ENCODE measurements around the gene RND3.

RND3 gene

GRCh38 chr2:150474326-150475074 lies 13.0 kb downstream of the RND3 start:
- no peak for DNase-seq

GRCh38 chr2:150473767-150474166 lies 13.7 kb downstream of the RND3 start:
- DNase-seq, result no peak

- DNase-seq, result no peak
Measured at GRCh38 chr2:150472511-150472899, 15.0 kb downstream of the RND3 start.

GRCh38 chr2:150471813-150472510 lies 15.5 kb downstream of the RND3 start:
- DNase-seq, result no peak

- no peak for DNase-seq
Measured at GRCh38 chr2:150470435-150470834, 17.0 kb downstream of the RND3 start.

GRCh38 chr2:150469706-150470274 lies 17.7 kb downstream of the RND3 start:
- DNase-seq, result no peak

- DNase-seq, result no peak
Measured at GRCh38 chr2:150468350-150468960, 19.0 kb downstream of the RND3 start.

GRCh38 chr2:150467621-150467963 lies 19.9 kb downstream of the RND3 start:
- no peak for DNase-seq

- no peak for DNase-seq
Measured at GRCh38 chr2:150466741-150467620, 20.5 kb downstream of the RND3 start.

- no peak for DNase-seq
Measured at GRCh38 chr2:150465703-150466569, 21.5 kb downstream of the RND3 start.

- no peak for DNase-seq
Measured at GRCh38 chr2:150464986-150465385, 22.5 kb downstream of the RND3 start.

- DNase-seq, result no peak
Measured at GRCh38 chr2:150464270-150464669, 23.2 kb downstream of the RND3 start.

GRCh38 chr2:150462770-150463169 lies 24.7 kb downstream of the RND3 start:
- no peak for DNase-seq

GRCh38 chr2:150459281-150459680 lies 28.2 kb downstream of the RND3 start:
- DNase-seq, result no peak

GRCh38 chr2:150450765-150451164 lies 36.7 kb downstream of the RND3 start:
- no peak for DNase-seq

GRCh38 chr2:150449856-150450255 lies 37.6 kb downstream of the RND3 start:
- no peak for DNase-seq

- no peak for DNase-seq
Measured at GRCh38 chr2:150445398-150445797, 42.1 kb downstream of the RND3 start.

GRCh38 chr2:150442484-150442883 lies 45.0 kb downstream of the RND3 start:
- DNase-seq, result no peak

GRCh38 chr2:150441784-150442183 lies 45.7 kb downstream of the RND3 start:
- no peak for DNase-seq

- no peak for DNase-seq
Measured at GRCh38 chr2:150441226-150441625, 46.2 kb downstream of the RND3 start.

GRCh38 chr2:150438654-150439053 lies 48.8 kb downstream of the RND3 start:
- DNase-seq, result no peak

GRCh38 chr2:150438041-150438440 lies 49.4 kb downstream of the RND3 start:
- no peak for DNase-seq
